ENCODE data around the gene ATG4B. TPM values are rescaled to one million over a fixed set of nuclear protein-coding genes. Genes with fewer than 3 reads are reported as not detected.
A peak's percentile ranks its signal among the peaks of the same experiment; 100 is the strongest.

Gene ATG4B
- total RNA-seq, 4 donors from 2014 or later = 44.2 to 72.1 (median 66.0) TPM

DNA sequence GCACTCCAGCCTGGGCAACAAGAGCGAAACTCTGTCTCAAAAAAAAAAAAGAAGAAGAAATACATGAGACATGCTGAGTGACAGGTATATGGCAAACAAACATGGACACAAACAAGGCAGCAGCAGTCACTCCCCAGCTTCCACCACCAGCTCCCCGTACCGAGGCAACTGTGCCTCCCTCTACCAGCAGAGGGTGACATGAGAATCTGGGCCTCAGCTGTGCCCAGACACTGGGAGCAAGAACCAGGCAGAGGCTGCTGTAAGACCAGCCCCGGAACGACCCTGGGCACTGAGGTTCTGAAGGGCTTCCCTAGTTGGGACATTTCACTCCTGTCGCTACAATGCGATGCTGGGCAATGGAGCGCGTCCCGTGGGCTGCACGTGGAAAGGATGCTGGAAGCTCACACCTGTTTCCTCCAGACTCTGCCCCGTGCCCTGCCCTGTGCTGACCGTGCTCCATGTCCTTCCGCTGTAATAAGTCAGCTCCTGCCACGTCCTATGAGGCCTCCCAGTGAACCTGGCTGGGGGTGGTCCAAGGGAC, 41.8 kb upstream of the ATG4B start:
- TF ChIP-seq POLR2A (IDR thresholded peaks at IDR 0.05) (no peak), CTCF (IDR thresholded peaks at IDR 0.05) (no peak)
- ATAC-seq = no peak
- no peak overlapping the region for H3K4me3 ChIP-seq
- WGBS, 2 donors (ENCODE audit: low coverage in 1 of 2) = 81% methylated on average over 12 of the region's 15 CpGs; no CpG with 5 or more reads in 1 of the 2 donors
- H3K27me3 ChIP-seq = no peaks in the 10 kb centered on the region
- no peaks in the 10 kb centered on the region for H3K4me1 ChIP-seq
- no peak overlapping the region for H3K27ac ChIP-seq
- no peaks in the 10 kb centered on the region for H3K9me3 ChIP-seq
- peaks cover 0 to 82% of the 10 kb centered on the region in 2 donors for H3K36me3 ChIP-seq

DNA sequence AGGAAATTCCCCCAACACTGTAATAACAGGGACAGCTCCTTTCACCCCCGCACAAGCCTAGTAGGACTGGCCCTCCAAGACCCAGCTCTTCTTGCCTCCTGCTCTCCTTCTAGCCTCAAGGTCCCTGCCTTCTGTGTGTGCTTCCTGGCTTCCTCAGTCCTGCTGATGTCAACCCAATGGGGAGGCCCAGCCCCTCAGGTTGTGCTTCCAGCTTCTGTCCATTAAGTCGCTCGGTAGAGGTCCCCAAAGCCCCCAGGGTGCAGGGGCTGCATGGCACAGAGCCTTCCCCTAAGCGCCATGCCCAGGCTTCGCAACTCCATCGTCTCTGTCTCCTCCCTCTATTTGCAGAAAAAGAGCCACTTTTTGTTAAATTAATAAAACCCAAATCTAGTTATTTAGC, 39.9 kb upstream of the ATG4B start:
- H3K36me3 ChIP-seq = peaks cover 0 to 83% of the 10 kb centered on the region in 2 donors
- no peaks in the 10 kb centered on the region for H3K4me1 ChIP-seq
- TF ChIP-seq CTCF (IDR thresholded peaks at IDR 0.05) = no peak
- no peak for TF ChIP-seq POLR2AphosphoS5 (IDR thresholded peaks at IDR 0.05)
- no peak for TF ChIP-seq POLR2A (IDR thresholded peaks at IDR 0.05)
- no peak for TF ChIP-seq EP300 (IDR thresholded peaks at IDR 0.05)
- H3K27me3 ChIP-seq = no peaks in the 10 kb centered on the region
- H3K4me3 ChIP-seq = no peak overlapping the region
- H3K27ac ChIP-seq = no peak overlapping the region
- no peaks in the 10 kb centered on the region for H3K9me3 ChIP-seq
- WGBS, 2 donors (ENCODE audit: low coverage in 1 of 2) = 96% methylated on average over 4 of the region's 6 CpGs; no CpG with 5 or more reads in 1 of the 2 donors
- no peak for ATAC-seq

GRCh38 chr2:241598061-241598460, 39.4 kb upstream of the ATG4B start:
- Histone ChIP-seq H3K27ac (no peak overlapping the region), H3K4me3 (no peak overlapping the region), H3K27me3 (no peaks in the 10 kb centered on the region), H3K36me3 (peaks cover 0 to 83% of the 10 kb centered on the region in 2 donors), H3K9me3 (no peaks in the 10 kb centered on the region), H3K4me1 (no peaks in the 10 kb centered on the region)
- WGBS, 2 donors (ENCODE audit: low coverage in 1 of 2) = 0 to 64% methylated on average over 1 to 5 of the region's 5 CpGs
- TF ChIP-seq CTCF (IDR thresholded peaks at IDR 0.05) = no peak
- no peak for TF ChIP-seq EP300 (IDR thresholded peaks at IDR 0.05)
- no peak for ATAC-seq

- Histone ChIP-seq H3K9me3 (no peaks in the 10 kb centered on the region), H3K27me3 (no peaks in the 10 kb centered on the region), H3K4me3 (no peak overlapping the region), H3K27ac (no peak overlapping the region), H3K4me1 (no peaks in the 10 kb centered on the region), H3K36me3 (peaks cover 0 to 83% of the 10 kb centered on the region in 2 donors)
- ATAC-seq = no peak
- 71% methylated on average over 1 of the region's 1 CpG; no CpG with 5 or more reads in 1 of the 2 donors for WGBS, 2 donors (ENCODE audit: low coverage in 1 of 2)
- TF ChIP-seq CTCF (IDR thresholded peaks at IDR 0.05) (peak in 3 of 4 experiments; percentile 24 to 31 (median 24)), POLR2A (IDR thresholded peaks at IDR 0.05) (no peak), EP300 (IDR thresholded peaks at IDR 0.05) (no peak), POLR2AphosphoS5 (IDR thresholded peaks at IDR 0.05) (no peak)
Measured at GRCh38 chr2:241598487-241598886, 39.0 kb upstream of the ATG4B start.

GRCh38 chr2:241599615-241600014, 37.9 kb upstream of the ATG4B start:
- WGBS, 2 donors (ENCODE audit: low coverage in 1 of 2) = 76 to 77% methylated on average over 6 of the region's 6 CpGs
- ATAC-seq = no peak
- peaks cover 0 to 83% of the 10 kb centered on the region in 2 donors for H3K36me3 ChIP-seq

More at GRCh38 chr2:241599615-241600014, 37.9 kb upstream of the ATG4B start:
- no peaks in the 10 kb centered on the region for H3K27me3 ChIP-seq
- H3K4me1 ChIP-seq = no peaks in the 10 kb centered on the region
- no peaks in the 10 kb centered on the region for H3K9me3 ChIP-seq
- H3K4me3 ChIP-seq = no peak overlapping the region
- no peak overlapping the region for H3K27ac ChIP-seq
- TF ChIP-seq POLR2A (IDR thresholded peaks at IDR 0.05) (no peak), POLR2AphosphoS5 (IDR thresholded peaks at IDR 0.05) (no peak), CTCF (IDR thresholded peaks at IDR 0.05) (no peak), EP300 (IDR thresholded peaks at IDR 0.05) (no peak)
